ENCODE results near the gene MAMDC4. TPM values are rescaled to one million over a fixed set of nuclear protein-coding genes. Genes with fewer than 3 reads are reported as not detected.
A peak's percentile ranks its signal among the peaks of the same experiment; 100 is the strongest.

MAMDC4 gene
- total and polyA plus RNA-seq, 8 donors = 1.1 to 317 (median 4.5) TPM

- TF ChIP-seq POLR2A (IDR thresholded peaks at IDR 0.05) (no peak), POLR2AphosphoS5 (IDR thresholded peaks at IDR 0.05) (peak in 2 of 3 donors; percentile 20 to 44), EP300 (IDR thresholded peaks at IDR 0.05) (no peak), CTCF (IDR thresholded peaks at IDR 0.05) (no peak)
- DNase-seq = peak; percentile 72 to 95
- H3K4me1 ChIP-seq = peaks cover 43 to 87% (median 77%) of the 10 kb centered on the region in 4 donors
- H3K4me3 ChIP-seq = peak overlapping the region in 1 of 4 donors; percentile 13
- H3K36me3 ChIP-seq = peaks cover 34 to 43% (median 37%) of the 10 kb centered on the region in 4 donors
- intact Hi-C loops (cut with DNase I; ENCODE audit: low total_unique reads) = loop anchor here (10.0 kb wide), 1 partner anchor 86 kb away; the partner anchor contains the start of genes C8G and FBXW5
- 30 to 67% (median 41%) methylated on average over 7 to 20 of the region's 20 CpGs for WGBS, 5 donors
- peak overlapping the region; percentile 76 to 90 (median 81) for H3K27ac ChIP-seq
- no peaks in the 10 kb centered on the region for H3K9me3 ChIP-seq
- H3K27me3 ChIP-seq = no peaks in the 10 kb centered on the region
Observed at GRCh38 chr9:136858844-136859757, 7.0 kb downstream of the MAMDC4 start.

- Histone ChIP-seq H3K27ac (peak overlapping the region; percentile 76 to 90 (median 81)), H3K4me1 (peaks cover 57 to 86% (median 85%) of the 10 kb centered on the region in 4 donors), H3K9me3 (no peaks in the 10 kb centered on the region), H3K27me3 (no peaks in the 10 kb centered on the region), H3K4me3 (no peak overlapping the region), H3K36me3 (peaks cover 34 to 44% (median 39%) of the 10 kb centered on the region in 4 donors)
- TF ChIP-seq CTCF (IDR thresholded peaks at IDR 0.05) = no peak
- TF ChIP-seq POLR2A (IDR thresholded peaks at IDR 0.05) = no peak
- no peak for TF ChIP-seq EP300 (IDR thresholded peaks at IDR 0.05)
- TF ChIP-seq POLR2AphosphoS5 (IDR thresholded peaks at IDR 0.05) = no peak
- intact Hi-C loops (cut with DNase I; ENCODE audit: low total_unique reads) = no loop called here
- DNase-seq = peak in 1 of 2 donors; percentile 19
- 67 to 82% (median 77%) methylated on average over 7 to 9 of the region's 9 CpGs for WGBS, 5 donors
Observed at GRCh38 chr9:136860529-136860928, 8.4 kb downstream of the MAMDC4 start.

GRCh38 chr9:136860933-136861873, 9.1 kb downstream of the MAMDC4 start:
- TF ChIP-seq EP300 (IDR thresholded peaks at IDR 0.05) (no peak), POLR2A (IDR thresholded peaks at IDR 0.05) (no peak), POLR2AphosphoS5 (IDR thresholded peaks at IDR 0.05) (no peak), CTCF (IDR thresholded peaks at IDR 0.05) (no peak)
- Histone ChIP-seq H3K27ac (peak overlapping the region; percentile 76 to 90 (median 81)), H3K9me3 (no peaks in the 10 kb centered on the region), H3K36me3 (peaks cover 34 to 44% (median 39%) of the 10 kb centered on the region in 4 donors), H3K4me3 (no peak overlapping the region), H3K27me3 (no peaks in the 10 kb centered on the region), H3K4me1 (peaks cover 57 to 85% (median 80%) of the 10 kb centered on the region in 4 donors)
- intact Hi-C loops (cut with DNase I; ENCODE audit: low total_unique reads) = no loop called here
- DNase-seq = no peak
- WGBS, 5 donors = 89 to 94% (median 90%) methylated on average over 6 to 22 of the region's 22 CpGs
